Choroid plexus epithelial cell (primary cell): Measurements from ENCODE around the gene KIAA1217.
"Not testable (repeated sequence)": the region's sequence is repeated elsewhere in the genome, so short reads cannot be mapped to it uniquely, and the experiment has no call there.

Source experiments
- DNase-seq: peaks from one replicate; pipeline ENCODE4 v3.0.0-alpha.2; 2010; ENCODE audit warnings: low read depth
- H3K4me3 ChIP-seq: 2 replicates; pipeline ENCODE4 v1.5.1; 2011; ENCODE audit warnings: low read depth, mild to moderate bottlenecking, control low read depth, low read length, moderate library complexity
- TF ChIP-seq, protein P1 (sequence below): conservative IDR thresholded peaks from 2 replicates; pipeline ENCODE4 v1.5.1; 2011; ENCODE audit warnings: low read depth, mild to moderate bottlenecking, control low read depth, inconsistent platforms, low read length, moderate library complexity

Gene KIAA1217

DNA sequence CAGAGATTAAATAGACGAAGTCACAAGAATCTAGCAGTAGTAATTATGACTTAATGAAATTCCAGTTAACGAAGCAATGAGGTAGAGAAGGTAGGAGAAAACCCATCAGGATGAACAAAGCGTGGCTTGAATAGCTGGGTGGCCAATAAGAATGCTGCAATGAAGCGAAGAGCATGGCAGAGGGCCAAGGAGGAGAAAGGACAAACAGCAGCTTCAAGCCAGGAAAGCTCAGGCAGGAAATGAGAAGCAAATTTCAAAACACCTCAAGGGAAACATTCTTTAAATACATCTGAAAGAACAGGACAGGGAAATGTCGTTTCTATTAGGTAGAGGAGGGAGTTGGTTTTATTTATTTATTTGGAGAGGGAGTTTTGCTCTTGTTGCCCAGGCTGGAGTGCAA lies 122.5 kb downstream of the KIAA1217 start:
- H3K4me3 ChIP-seq = no peak overlapping the region
- TF ChIP-seq, protein P1, sequence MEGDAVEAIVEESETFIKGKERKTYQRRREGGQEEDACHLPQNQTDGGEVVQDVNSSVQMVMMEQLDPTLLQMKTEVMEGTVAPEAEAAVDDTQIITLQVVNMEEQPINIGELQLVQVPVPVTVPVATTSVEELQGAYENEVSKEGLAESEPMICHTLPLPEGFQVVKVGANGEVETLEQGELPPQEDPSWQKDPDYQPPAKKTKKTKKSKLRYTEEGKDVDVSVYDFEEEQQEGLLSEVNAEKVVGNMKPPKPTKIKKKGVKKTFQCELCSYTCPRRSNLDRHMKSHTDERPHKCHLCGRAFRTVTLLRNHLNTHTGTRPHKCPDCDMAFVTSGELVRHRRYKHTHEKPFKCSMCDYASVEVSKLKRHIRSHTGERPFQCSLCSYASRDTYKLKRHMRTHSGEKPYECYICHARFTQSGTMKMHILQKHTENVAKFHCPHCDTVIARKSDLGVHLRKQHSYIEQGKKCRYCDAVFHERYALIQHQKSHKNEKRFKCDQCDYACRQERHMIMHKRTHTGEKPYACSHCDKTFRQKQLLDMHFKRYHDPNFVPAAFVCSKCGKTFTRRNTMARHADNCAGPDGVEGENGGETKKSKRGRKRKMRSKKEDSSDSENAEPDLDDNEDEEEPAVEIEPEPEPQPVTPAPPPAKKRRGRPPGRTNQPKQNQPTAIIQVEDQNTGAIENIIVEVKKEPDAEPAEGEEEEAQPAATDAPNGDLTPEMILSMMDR = no peak
- peak; percentile 97 for DNase-seq

DNA sequence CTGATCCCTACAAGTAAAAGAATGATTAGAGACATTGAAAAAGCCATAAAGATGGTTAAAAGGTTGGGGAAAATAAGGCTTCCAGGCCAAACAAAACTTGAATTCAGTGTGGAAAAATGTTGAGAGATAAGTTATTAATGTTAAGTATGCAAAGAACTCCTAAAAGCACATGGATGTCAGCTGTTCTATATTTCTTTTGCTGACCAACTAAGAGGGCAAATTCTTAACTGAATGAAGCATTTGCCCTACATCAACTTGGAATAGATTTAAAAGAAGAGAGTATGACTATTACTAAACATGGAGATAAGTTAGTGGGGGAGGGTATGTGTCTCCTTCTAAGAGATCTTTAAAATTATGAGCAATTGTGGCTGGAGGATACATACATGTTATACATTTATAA lies 124.8 kb downstream of the KIAA1217 start:
- TF ChIP-seq, protein P1 = no peak
- no peak overlapping the region for H3K4me3 ChIP-seq
- peak; percentile 92 for DNase-seq

DNA sequence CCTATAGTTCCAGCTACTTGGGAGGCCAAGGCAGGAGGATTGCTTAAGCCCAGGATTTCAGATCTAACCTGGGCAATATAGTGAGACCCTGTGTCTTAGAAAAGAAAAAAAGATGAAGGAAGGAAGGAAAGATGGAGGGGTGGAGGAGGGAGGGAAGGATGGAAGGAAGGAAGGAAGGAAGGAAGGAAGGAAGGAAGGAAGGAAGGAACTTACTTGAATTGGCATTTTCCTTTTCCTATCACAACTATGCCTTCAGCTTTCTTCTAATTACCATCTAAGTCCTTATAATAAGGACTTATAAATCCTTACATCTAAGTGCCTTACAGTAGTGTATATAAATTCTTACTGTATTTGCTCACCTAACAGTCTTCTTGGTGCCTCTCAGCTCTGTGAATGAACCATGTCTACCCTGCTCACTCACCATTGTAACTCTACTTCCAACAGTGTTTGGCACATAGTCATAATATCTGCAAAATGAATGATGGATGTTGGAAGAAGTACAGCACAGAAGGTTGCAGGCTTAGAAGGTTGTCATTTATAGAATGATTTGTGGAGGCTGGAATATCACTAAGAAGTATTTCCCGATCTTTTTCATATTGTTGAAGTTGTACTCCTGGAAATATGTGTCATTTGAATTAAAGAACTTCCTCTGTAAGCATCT lies 125.5 kb downstream of the KIAA1217 start:
- TF ChIP-seq, protein P1 = no peak
- H3K4me3 ChIP-seq = no peak overlapping the region
- no peak for DNase-seq

DNA sequence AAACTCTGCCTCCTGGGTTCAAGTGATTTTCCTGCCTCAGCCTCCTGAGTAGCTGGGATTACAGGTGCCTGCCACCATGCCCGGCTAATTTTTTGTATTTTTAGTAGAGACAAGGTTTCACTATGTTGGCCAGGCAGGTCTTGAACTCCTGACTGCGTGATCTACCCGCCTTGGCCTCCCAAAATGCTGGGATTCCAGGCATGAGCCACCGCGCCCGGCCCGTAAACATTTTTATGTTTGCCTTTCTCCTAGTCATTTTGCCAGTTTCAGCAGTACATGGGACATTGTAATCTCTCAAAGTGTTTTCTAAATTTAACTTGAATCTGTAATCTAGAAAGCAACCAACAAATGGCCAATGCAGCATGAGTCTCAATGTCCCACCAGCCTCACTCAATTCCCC lies 128.8 kb downstream of the KIAA1217 start:
- not testable (repeated sequence) for H3K4me3 ChIP-seq, DNase-seq

DNA sequence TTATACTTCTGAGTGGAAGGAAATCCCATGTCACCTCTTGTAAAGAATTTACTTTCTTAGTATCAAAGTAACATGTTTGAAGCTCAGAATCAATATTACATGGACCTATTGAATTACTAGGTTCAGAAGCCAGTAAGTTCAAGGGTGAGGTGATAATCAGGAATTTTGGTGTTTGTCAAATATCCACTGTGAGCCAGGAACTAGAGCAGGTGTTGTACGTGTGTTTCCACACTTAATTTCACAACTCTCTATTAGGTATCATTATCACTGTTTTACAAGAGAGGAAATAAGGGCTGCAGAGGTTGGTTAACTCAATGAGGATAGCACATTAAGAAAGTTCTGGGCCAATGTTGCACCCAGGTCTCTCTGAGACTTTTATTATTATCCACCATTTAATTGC lies 130.4 kb downstream of the KIAA1217 start:
- no peak overlapping the region for H3K4me3 ChIP-seq
- no peak for DNase-seq
- TF ChIP-seq, protein P1 = no peak

DNA sequence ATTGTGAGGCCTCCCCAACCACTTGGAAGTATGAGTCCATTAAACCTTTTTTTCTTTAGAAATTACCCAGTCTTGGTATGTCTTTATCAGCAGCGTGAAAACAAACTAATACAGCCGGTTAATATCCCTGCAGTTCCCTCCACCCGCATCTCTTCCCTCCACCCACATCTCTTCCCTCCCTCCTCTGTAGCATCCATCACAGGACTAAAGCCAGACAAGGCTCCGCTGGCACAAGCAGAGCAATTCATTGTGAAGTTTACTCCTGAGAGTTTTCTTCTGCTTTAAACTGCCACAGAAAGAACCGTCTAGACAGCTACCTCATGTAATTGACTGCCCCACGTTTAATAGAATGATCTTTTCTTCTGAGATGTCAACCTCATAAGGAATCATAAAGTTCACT lies 131.5 kb downstream of the KIAA1217 start:
- no peak overlapping the region for H3K4me3 ChIP-seq
- TF ChIP-seq, protein P1 = no peak
- DNase-seq = no peak

DNA sequence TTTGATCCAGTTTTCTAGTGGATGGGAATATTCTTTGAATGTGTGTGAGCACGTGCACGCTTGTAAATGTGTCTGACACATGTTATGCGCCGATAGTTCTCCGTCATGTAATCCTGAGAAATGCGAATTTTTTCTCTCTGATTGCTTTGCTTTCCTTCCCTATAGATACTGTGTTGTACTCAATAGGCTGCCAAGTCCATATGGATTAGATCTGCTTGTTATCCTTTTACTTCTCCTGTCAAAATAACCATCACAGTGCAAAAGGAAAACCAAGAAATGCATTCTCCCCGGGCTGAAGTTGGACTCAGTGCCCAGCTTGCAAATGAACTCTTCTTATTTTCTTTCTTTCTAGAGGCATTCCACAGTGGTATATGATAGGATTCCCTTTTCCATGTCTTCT lies 131.9 kb downstream of the KIAA1217 start:
- no peak for DNase-seq
- no peak overlapping the region for H3K4me3 ChIP-seq
- TF ChIP-seq, protein P1 = no peak
